Activated CD8-positive, alpha-beta memory T cell treated with anti-CD3 and anti-CD28 coated beads for 24 hours (primary cell): ENCODE data around the gene CMTM7.

Source experiments
- DNase-seq: peaks from one replicate; pipeline ENCODE4 v3.0.0-alpha.2; 2020

Gene CMTM7

DNA sequence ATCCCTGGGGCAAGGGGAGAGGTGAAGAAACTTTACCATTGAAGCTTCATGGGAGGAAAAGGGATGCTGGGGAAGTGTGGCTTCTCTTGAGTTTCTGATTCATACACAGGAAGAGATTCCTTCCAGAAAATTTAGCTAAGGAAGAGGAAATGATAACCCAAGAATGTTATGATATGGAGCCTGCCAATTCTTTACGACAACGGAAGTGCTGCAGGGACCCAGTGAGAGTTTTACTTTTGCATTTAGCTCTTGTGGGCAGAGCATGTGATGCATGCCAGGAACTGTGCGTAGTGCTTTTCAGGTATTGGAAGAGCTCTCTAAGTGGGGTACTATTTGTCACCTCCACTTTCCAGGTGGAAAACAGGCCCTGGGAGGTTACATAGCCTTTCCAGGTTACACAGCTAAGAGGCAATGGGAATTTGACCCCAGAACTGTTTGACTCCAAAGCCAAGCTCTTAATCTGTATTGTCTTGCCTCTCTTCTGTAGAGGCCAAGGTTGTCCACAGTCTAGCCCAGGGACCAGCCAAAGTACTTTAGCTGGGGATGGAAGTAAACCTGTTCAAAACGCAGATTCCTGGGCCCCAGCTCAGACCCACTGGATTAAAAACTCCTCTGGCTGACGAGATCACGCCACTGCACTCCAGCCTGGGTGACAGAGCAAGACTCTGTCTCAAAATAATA, 23.0 kb downstream of the CMTM7 start:
- no peak for DNase-seq

DNA sequence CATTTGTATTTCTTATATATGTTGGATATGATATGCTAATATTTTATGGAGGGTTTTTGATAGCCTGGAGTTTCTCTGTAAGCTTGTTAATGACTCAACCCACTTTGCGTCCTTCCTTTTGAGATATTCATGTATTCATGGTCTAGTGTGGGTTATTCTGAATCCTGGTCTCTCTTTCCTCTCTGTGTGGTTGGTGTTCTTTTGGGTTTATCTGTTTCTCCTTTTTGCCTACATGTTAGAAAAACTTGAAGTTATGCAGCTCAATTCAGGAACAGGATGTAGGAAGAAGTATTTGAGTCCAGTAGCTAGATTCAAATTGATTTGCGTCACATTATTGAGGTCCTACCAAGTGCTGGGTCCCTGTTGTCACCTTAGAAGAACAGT, 28.1 kb downstream of the CMTM7 start:
- no peak for DNase-seq

GRCh38 chr3:32420126-32421038, 28.7 kb downstream of the CMTM7 start:
- DNase-seq: peak; percentile 70

GRCh38 chr3:32421185-32421584, 29.5 kb downstream of the CMTM7 start:
- no peak for DNase-seq

GRCh38 chr3:32421991-32422859, 30.6 kb downstream of the CMTM7 start:
- no peak for DNase-seq

DNA sequence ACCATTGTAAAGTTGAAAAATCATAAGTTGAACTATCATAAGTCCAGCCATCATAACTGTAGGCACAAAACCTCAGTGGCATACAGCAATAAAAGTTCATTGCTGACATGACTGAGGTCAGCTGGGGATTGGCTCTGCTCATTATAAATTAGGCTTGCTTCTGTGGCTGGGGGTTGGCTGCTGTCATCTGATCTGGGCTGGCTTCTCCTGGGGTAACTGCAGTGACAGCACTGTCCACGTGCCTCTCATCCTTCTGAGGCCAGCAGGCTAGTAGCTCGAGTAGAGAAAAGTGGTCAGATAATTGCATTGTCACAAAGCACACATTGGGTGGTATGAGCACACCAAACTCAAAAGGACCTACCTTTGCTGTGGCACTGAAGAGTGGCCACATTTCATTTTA, 31.3 kb downstream of the CMTM7 start:
- DNase-seq: no peak

DNA sequence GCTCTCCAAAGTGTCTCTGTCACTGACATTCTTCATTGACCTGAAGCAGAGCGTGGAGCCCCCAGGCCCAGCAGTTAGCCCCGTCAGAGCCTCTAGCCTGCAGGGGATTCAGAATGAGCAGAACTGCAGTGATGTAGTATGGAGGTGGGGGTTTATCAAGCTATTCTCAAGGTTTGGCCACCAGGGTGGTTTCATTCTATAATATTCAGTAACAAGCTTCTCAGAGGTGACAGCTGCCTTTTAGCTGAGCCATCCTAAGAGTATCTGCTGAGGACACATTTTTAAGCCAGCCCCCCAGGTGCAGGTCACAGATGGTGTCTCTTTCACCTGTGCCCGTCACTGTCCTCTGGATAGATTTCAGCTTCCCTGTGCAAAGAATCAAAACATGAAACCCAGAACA, 31.9 kb downstream of the CMTM7 start:
- no peak for DNase-seq

- DNase-seq: no peak
These were observed 32.4 kb downstream of the CMTM7 start for GRCh38 chr3:32423956-32424557.

- DNase-seq: no peak
These were observed 33.1 kb downstream of the CMTM7 start for GRCh38 chr3:32424581-32425250.

DNA sequence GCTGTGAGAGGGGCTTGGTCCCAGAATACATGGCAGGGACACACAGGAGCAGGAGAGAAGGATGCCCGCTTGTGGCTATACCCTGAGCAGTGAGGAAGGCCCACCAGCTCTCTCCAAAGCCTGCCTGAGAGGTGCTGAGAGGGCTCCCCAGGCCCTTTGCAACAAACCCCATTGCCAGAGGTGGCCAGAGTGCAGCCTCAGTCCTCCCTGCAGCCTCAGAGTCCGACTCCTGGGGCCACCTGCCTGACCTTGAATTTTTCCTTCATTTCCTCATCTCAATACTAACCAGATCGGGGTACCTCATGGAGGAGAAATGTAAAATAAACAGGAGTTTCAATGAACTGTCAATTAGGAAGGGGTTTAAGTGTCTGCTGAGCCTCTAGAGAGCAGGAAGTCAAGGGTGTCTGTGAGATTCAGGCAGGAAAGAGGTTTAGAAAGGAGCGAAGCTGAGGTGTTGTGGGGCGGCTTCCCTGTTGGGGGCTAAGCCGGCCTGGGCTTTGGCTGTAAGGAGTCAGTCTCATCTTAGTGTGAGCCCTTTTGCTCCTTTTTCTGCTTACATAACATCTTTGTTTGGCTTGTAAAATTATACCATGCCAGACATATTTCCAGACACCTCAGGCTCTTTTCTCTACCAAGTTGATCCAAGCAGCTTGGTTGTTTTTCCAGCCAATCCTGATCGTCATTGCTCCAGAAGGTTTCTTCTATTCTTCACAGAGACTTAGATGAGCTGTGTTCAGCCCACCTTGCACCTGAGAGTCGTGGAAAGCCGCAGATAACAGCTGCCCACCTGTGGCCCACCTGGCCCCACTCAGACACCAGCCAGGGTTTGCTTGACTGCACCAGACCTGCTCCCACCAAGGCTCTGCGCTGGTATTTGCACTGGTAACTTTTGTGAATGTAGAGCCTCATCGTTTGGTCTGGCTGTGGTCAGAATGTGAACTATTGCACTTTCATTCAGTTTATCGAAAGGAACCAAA, 36.7 kb downstream of the CMTM7 start:
- no peak for DNase-seq

DNA sequence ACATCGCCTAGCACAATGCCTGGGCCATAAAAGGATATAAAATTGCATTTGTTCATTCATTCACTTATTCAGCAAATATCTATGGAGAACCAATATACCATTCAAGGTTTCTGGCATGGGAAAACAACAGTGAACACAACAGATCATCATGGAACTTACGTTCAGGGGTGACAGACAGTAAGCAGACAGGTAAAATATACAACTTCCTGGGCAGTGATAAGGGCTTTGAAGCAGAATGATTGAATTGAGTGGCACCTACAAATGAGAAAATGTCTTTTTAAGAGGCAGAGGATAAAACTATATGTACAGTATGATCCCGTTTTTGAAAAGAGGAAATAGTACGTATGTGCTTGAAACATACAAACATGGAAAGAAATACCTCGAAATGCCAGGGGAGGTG, 39.2 kb downstream of the CMTM7 start:
- DNase-seq: no peak

DNA sequence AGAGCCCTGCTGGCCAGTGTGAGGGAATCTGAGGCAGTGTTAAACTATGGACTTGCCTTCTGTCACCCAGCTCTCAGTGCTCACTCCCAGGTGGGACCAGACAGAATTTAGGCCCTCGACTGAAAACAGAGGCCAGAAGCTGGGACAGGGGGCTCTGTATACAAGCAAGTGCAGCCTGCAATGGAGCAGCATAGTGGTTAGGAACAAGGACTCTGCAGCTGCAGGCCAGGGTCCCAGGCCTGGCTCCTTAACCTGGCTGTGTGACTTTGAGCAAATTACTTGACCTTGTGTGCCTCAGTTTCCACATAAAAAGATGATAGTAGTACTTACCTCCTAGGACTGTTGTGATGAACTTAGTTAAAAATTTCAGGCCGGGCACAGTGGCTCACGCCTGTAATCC, 39.8 kb downstream of the CMTM7 start:
- no peak for DNase-seq

GRCh38 chr3:32432045-32432710, 40.5 kb downstream of the CMTM7 start:
- peak; percentile 64 for DNase-seq

DNA sequence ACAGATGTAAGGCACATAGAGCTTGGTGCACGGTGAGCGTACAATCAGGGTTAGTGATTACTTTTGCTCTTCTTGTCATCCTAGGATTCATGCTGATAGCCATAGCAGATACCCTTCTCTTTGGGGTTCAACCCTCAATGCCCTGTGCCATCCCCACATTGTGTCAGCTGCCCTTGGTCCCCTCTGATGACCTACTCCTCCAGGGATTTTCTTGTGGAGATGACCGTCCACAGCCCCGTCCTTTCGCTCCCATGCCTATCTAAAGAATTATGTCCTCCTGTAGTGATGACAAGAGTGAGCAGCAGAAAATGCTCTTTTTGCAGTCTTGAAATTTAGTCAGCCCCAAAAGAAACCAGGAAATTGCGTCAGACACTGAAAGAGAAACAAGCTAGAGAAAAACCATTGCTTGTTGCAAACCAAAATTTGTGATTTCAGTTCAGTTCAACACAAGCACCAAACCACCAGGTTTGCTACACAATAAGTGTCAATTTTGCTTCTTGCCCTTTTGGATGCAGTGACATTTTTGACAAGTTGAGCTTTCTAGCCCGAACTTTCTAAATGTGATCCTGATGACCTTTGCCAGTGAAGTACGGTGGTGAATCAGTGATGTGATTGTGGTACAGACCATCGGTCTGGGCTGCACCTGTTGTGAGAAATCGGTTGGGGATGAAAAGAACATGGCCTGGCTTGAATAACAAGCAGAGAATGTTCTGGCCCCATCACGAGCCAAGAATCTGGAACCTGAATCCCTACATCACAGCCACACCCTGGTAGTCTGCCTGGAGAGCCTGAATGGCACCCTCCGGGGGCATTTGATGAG, 41.3 kb downstream of the CMTM7 start:
- DNase-seq: peak; percentile 73

GRCh38 chr3:32434206-32434605, 42.6 kb downstream of the CMTM7 start:
- no peak for DNase-seq

GRCh38 chr3:32435911-32436815, 44.5 kb downstream of the CMTM7 start:
- DNase-seq: peak; percentile 55

GRCh38 chr3:32436816-32437189, 45.1 kb downstream of the CMTM7 start:
- DNase-seq: no peak

GRCh38 chr3:32437896-32438295, 46.2 kb downstream of the CMTM7 start:
- peak; percentile 40 for DNase-seq
